ENCODE measurements around the gene S1PR3. TPM values are rescaled to one million over a fixed set of nuclear protein-coding genes. Genes with fewer than 3 reads are reported as not detected.

The S1PR3 gene
- total RNA-seq, 1 experiment from 2014 or later, result 23.3 TPM

GRCh38 chr9:89046832-89047231, 55.6 kb downstream of the S1PR3 start:
- TF ChIP-seq EZH2 (IDR thresholded peaks at IDR 0.05; ENCODE audit: low read depth) (no peak), CTCF (conservative IDR thresholded peaks at IDR 0.05) (no peak)
- BruUV-seq (replicated peaks), result no TSS peak
- H3K4me2 ChIP-seq, result no peak overlapping the region
- no peak overlapping the region for H3K4me3 ChIP-seq
- H3K27me3 ChIP-seq (ENCODE audit: insufficient read depth, low read depth), result no peaks in the 10 kb centered on the region
- ChIA-PET POLR2A (ENCODE audit: unreplicated experiment) (interaction anchor here (0.6 kb wide), 1 partner anchor 17 kb away, joined by 4 read pairs; no protein-coding TSS in a partner anchor), CTCF (no interaction called here)
- H2AFZ ChIP-seq, result no peak overlapping the region
- no peaks in the 10 kb centered on the region for H3K9me3 ChIP-seq (ENCODE audit: insufficient read depth, low read depth)
- no peaks in the 10 kb centered on the region for H3K9me2 ChIP-seq (ENCODE audit: insufficient read depth)
- H4K20me1 ChIP-seq (ENCODE audit: insufficient read depth), result no peaks in the 10 kb centered on the region
- H3F3A ChIP-seq (ENCODE audit: insufficient read depth, low read depth), result no peaks in the 10 kb centered on the region
- no peaks in the 10 kb centered on the region for H3K79me2 ChIP-seq (ENCODE audit: low read depth)
- no peak for DNase-seq
- no peaks in the 10 kb centered on the region for H3K4me1 ChIP-seq (replicated peaks; ENCODE audit: insufficient read depth)
- intact Hi-C loops (cut with micrococcal nuclease; ENCODE audit: unreplicated experiment), result no loop called here
- no peaks in the 10 kb centered on the region for H3K36me3 ChIP-seq (ENCODE audit: low read depth)
- H3K27ac ChIP-seq, result no peak overlapping the region

- BruUV-seq (replicated peaks), result no TSS peak
- Histone ChIP-seq H3K27me3 (ENCODE audit: insufficient read depth, low read depth) (no peaks in the 10 kb centered on the region), H4K20me1 (ENCODE audit: insufficient read depth) (no peaks in the 10 kb centered on the region), H3K4me2 (no peak overlapping the region), H2AFZ (no peak overlapping the region), H3K27ac (no peak overlapping the region), H3K9me2 (ENCODE audit: insufficient read depth) (no peaks in the 10 kb centered on the region), H3K4me3 (no peak overlapping the region), H3K4me1 (replicated peaks; ENCODE audit: insufficient read depth) (no peaks in the 10 kb centered on the region), H3K79me2 (ENCODE audit: low read depth) (no peaks in the 10 kb centered on the region), H3K36me3 (ENCODE audit: low read depth) (no peaks in the 10 kb centered on the region), H3K9me3 (ENCODE audit: insufficient read depth, low read depth) (no peaks in the 10 kb centered on the region), H3F3A (ENCODE audit: insufficient read depth, low read depth) (no peaks in the 10 kb centered on the region)
- POLR2A ChIA-PET (ENCODE audit: unreplicated experiment), result no interaction called here
- no peak for DNase-seq
- CTCF ChIA-PET, result no interaction called here
- intact Hi-C loops (cut with micrococcal nuclease; ENCODE audit: unreplicated experiment), result no loop called here
- TF ChIP-seq CTCF (conservative IDR thresholded peaks at IDR 0.05) (no peak), EZH2 (IDR thresholded peaks at IDR 0.05; ENCODE audit: low read depth) (no peak)
Observed at GRCh38 chr9:89047667-89048066, 56.4 kb downstream of the S1PR3 start.

- CTCF ChIA-PET, result no interaction called here
- no peak for DNase-seq
- POLR2A ChIA-PET (ENCODE audit: unreplicated experiment), result no interaction called here
- Histone ChIP-seq H3K27me3 (ENCODE audit: insufficient read depth, low read depth) (no peaks in the 10 kb centered on the region), H3K4me1 (replicated peaks; ENCODE audit: insufficient read depth) (no peaks in the 10 kb centered on the region), H3K9me2 (ENCODE audit: insufficient read depth) (no peaks in the 10 kb centered on the region), H3K36me3 (ENCODE audit: low read depth) (no peaks in the 10 kb centered on the region), H3K4me3 (no peak overlapping the region), H4K20me1 (ENCODE audit: insufficient read depth) (no peaks in the 10 kb centered on the region), H3K79me2 (ENCODE audit: low read depth) (no peaks in the 10 kb centered on the region), H3F3A (ENCODE audit: insufficient read depth, low read depth) (no peaks in the 10 kb centered on the region), H3K4me2 (no peak overlapping the region), H2AFZ (no peak overlapping the region), H3K27ac (no peak overlapping the region), H3K9me3 (ENCODE audit: insufficient read depth, low read depth) (no peaks in the 10 kb centered on the region)
- intact Hi-C loops (cut with micrococcal nuclease; ENCODE audit: unreplicated experiment), result no loop called here
- no peak for TF ChIP-seq CTCF (conservative IDR thresholded peaks at IDR 0.05)
- no TSS peak for BruUV-seq (replicated peaks)
Observed at GRCh38 chr9:89048616-89049015, 57.3 kb downstream of the S1PR3 start.

Measured in PC-9 (cell line).